BE2C (cell line): ENCODE results near the gene GAS7.

Source experiments
- DNase-seq: peaks from one replicate; pipeline ENCODE4 v3.0.0-alpha.2; 2020
- H3K27me3 ChIP-seq: fragments of 250-450 bp; sonication (Bioruptor Pico); 2 replicates; pipeline ENCODE4 v1.5.1; 2020; ENCODE audit warnings: mild to moderate bottlenecking
- H3K36me3 ChIP-seq: fragments of 250-450 bp; sonication (Bioruptor Pico); 2 replicates; pipeline ENCODE4 v1.5.1; 2020; ENCODE audit warnings: mild to moderate bottlenecking
- H3K4me1 ChIP-seq: fragments of 250-450 bp; sonication (Bioruptor Pico); 2 replicates; pipeline ENCODE4 v1.5.1; 2020
- H3K4me3 ChIP-seq: 2 replicates; pipeline ENCODE4 v1.5.1; 2011; ENCODE audit warnings: low read depth, low read length
- H3K9me3 ChIP-seq: fragments of 250-450 bp; sonication (Bioruptor Pico); 2 replicates; pipeline ENCODE4 v1.5.1; 2020
- TF ChIP-seq, protein P1 (sequence below): IDR thresholded peaks from 2 replicates; pipeline ENCODE4 v1.5.1; 2012; ENCODE audit warnings: mild to moderate bottlenecking, low read depth, low read length

Gene GAS7

DNA sequence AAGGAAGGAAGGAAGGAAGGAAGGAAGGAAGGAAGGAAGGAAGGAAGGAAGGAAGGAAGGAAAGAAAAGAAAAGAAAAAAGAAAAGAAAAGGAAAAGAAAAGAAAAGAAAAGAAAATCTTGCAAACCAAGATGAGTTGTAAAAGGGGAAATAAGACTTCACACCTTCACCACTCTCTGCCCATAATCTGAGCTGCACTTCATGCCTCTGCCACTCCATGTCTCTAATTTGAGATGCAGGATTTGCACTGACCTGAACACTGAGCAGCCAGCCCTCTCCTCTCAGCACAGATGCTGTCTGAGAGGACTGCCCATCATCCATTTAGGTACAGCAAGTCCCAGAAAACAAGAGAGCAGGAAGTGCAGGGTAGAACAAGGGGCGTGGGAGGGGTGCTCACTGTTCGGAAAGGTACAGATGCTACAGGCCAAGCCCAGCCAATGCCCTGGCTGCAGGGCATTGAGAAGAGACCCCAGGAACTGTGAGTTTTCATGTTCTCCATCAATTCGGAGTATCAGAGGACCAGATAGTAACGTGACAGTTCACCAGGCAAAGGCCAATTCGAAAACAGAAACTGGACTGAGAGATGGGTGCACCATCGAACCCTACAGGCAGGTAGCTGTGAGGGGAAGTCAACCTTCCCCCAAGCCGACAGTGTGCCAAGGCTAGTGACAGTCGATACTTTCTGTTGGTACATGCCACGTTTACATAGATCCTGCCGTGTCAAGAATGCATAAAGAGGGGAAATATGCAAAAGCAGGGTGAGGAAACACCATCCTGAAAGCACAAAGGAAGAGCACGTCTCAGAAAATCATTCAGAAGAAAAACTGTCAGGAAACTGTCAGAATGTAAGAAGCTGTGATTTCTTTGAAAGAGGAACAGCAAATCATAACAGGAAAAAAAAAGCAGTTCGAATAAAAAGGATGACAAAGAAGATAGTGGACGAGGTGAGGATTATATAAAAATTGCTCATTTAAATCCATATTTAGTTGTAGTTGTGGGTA, 151.3 kb downstream of the GAS7 start:
- Histone ChIP-seq H3K4me1 (no peaks in the 10 kb centered on the region), H3K27me3 (no peaks in the 10 kb centered on the region), H3K4me3 (no peak overlapping the region), H3K36me3 (no peaks in the 10 kb centered on the region), H3K9me3 (no peaks in the 10 kb centered on the region)
- no peak for DNase-seq
- TF ChIP-seq, protein P1, sequence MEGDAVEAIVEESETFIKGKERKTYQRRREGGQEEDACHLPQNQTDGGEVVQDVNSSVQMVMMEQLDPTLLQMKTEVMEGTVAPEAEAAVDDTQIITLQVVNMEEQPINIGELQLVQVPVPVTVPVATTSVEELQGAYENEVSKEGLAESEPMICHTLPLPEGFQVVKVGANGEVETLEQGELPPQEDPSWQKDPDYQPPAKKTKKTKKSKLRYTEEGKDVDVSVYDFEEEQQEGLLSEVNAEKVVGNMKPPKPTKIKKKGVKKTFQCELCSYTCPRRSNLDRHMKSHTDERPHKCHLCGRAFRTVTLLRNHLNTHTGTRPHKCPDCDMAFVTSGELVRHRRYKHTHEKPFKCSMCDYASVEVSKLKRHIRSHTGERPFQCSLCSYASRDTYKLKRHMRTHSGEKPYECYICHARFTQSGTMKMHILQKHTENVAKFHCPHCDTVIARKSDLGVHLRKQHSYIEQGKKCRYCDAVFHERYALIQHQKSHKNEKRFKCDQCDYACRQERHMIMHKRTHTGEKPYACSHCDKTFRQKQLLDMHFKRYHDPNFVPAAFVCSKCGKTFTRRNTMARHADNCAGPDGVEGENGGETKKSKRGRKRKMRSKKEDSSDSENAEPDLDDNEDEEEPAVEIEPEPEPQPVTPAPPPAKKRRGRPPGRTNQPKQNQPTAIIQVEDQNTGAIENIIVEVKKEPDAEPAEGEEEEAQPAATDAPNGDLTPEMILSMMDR, result no peak

DNA sequence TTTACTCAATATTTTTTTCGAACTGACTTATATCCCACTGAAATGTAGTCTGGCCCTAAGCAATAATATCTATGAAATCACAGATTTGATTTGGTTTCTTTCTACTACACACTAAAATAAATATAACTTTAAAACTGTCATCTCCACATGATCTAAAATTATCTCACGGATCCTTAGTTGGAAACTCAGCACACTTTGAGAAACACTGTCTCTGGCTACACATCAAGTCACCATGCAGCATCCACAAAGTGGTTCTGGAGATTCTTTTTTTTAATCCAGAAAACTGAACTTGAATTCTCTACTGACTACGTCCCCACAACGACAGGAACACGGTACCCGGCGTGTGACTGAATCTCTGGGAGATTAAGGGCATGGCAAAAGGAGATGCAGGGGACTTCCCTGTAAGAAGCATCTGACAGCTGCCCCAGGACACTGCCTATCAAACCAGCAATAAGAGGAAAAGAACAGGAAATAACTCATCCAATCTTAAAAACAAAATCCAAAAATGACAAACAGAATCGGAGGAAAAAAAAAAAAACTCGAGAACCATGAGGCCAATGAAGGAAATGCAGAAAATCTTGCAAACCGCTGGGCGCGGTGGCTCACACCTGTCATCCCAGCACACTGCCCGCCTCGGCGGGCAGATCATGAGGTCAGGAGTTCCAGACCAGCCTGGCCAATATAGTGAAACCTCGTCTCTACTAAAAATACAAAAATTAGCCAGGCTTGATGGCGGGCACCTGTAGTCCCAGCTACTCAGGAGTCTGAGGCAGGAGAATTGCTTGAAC, 152.3 kb downstream of the GAS7 start:
- Histone ChIP-seq H3K27me3 (no peaks in the 10 kb centered on the region), H3K4me1 (no peaks in the 10 kb centered on the region), H3K36me3 (no peaks in the 10 kb centered on the region), H3K9me3 (no peaks in the 10 kb centered on the region), H3K4me3 (no peak overlapping the region)
- TF ChIP-seq, protein P1, result no peak
- DNase-seq, result no peak

GRCh38 chr17:10042589-10043244, 155.7 kb downstream of the GAS7 start:
- DNase-seq, result no peak
- Histone ChIP-seq H3K4me3 (no peak overlapping the region), H3K9me3 (no peaks in the 10 kb centered on the region), H3K27me3 (no peaks in the 10 kb centered on the region), H3K36me3 (no peaks in the 10 kb centered on the region), H3K4me1 (no peaks in the 10 kb centered on the region)
- TF ChIP-seq, protein P1, result no peak

DNA sequence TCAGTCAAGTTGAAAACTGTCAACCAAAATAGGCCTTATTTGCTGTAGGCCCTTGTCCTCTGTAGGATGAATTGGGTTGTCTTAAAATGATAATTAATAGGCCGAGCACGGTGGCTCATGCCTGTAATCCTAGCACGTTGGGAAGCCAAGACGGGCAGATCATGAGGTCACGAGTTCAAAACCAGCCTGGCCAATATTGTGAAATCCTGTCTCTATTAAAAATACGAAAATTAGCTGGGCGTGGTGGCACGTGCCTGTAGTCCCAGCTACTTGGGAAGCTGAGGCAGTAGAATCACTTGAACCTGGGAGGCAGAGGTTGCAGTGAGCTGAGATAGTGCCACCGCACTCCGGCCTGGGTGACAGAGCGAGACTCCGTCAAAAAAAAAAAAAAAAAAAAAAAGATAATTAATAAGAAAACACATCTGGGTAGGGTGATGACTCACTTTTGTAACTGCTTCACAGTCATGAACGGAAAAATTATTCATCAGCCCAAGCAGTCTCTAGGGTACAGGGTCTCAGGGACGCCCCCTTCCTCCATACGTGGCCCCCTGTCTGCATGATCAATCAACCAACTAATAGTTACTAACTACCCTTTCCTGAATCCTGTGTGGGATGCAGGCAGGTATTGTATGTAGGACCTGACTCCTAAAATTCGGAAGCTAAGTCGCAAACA, 156.4 kb downstream of the GAS7 start:
- Histone ChIP-seq H3K27me3 (no peaks in the 10 kb centered on the region), H3K36me3 (no peaks in the 10 kb centered on the region), H3K9me3 (no peaks in the 10 kb centered on the region), H3K4me3 (no peak overlapping the region), H3K4me1 (no peaks in the 10 kb centered on the region)
- no peak for DNase-seq
- TF ChIP-seq, protein P1, result no peak

DNA sequence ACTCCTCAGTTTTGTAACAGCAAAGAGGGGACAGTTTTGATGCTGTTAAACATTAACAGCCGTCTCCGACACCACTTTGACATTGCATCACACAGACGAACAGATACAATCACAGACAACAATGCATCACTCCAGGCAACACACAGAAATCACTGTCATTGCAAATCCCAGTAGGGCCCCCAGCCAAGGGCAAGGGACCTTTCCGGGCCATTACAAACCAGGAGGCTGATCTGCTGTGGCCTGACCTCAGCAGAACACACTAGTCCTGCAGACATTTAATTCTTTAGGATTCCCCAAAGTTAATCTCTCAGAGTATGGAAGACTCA, 157.2 kb downstream of the GAS7 start:
- H3K36me3 ChIP-seq, result no peaks in the 10 kb centered on the region
- TF ChIP-seq, protein P1, result no peak
- H3K4me1 ChIP-seq, result no peaks in the 10 kb centered on the region
- DNase-seq, result no peak
- H3K4me3 ChIP-seq, result no peak overlapping the region
- no peaks in the 10 kb centered on the region for H3K27me3 ChIP-seq
- H3K9me3 ChIP-seq, result no peaks in the 10 kb centered on the region
